HG02623 (cell line): ENCODE measurements around the gene SLC5A12.
A peak's percentile ranks its signal among the peaks of the same experiment; 100 is the strongest.

Experiments
- ATAC-seq: cut with Tn5 transposase; IDR thresholded peaks from one replicate; pipeline ENCODE4 v1.9.1; 2021; ENCODE audit warnings: moderate library complexity; ENCODE audit not compliant: unreplicated experiment

The SLC5A12 gene

GRCh38 chr11:26721948-26722475, at the start of gene SLC5A12:
Gene SLC5A12, minus strand, starts transcription at chr11:26722060. Its CDS starts 346 bp downstream, at chr11:26721714.
- ATAC-seq, result no peak

GRCh38 chr11:26769027-26769426, 47.2 kb upstream of the SLC5A12 start:
- ATAC-seq, result no peak

GRCh38 chr11:26767060-26767459, 45.2 kb upstream of the SLC5A12 start:
- ATAC-seq, result no peak

GRCh38 chr11:26765323-26765722, 43.5 kb upstream of the SLC5A12 start:
- ATAC-seq, result no peak

- no peak for ATAC-seq
Observed at GRCh38 chr11:26764825-26765224, 43.0 kb upstream of the SLC5A12 start.

GRCh38 chr11:26764315-26764714, 42.5 kb upstream of the SLC5A12 start:
- ATAC-seq, result no peak

GRCh38 chr11:26762089-26762488, 40.2 kb upstream of the SLC5A12 start:
- no peak for ATAC-seq

GRCh38 chr11:26761361-26761809, 39.5 kb upstream of the SLC5A12 start:
- ATAC-seq, result no peak

GRCh38 chr11:26757995-26758394, 36.1 kb upstream of the SLC5A12 start:
- no peak for ATAC-seq

- no peak for ATAC-seq
Observed at GRCh38 chr11:26755762-26756161, 33.9 kb upstream of the SLC5A12 start.

GRCh38 chr11:26753723-26754504, 32.1 kb upstream of the SLC5A12 start:
- ATAC-seq, result no peak

- ATAC-seq, result no peak
Observed at GRCh38 chr11:26749927-26750326, 28.1 kb upstream of the SLC5A12 start.

GRCh38 chr11:26743622-26744021, 21.8 kb upstream of the SLC5A12 start:
- ATAC-seq, result peak; percentile 80

- ATAC-seq, result no peak
Observed at GRCh38 chr11:26742966-26743365, 21.1 kb upstream of the SLC5A12 start.

- no peak for ATAC-seq
Observed at GRCh38 chr11:26741036-26741435, 19.2 kb upstream of the SLC5A12 start.

- no peak for ATAC-seq
Observed at GRCh38 chr11:26739366-26740073, 17.7 kb upstream of the SLC5A12 start.

- ATAC-seq, result no peak
Observed at GRCh38 chr11:26734691-26735090, 12.8 kb upstream of the SLC5A12 start.

GRCh38 chr11:26731084-26731456, 9.2 kb upstream of the SLC5A12 start:
- ATAC-seq, result no peak

GRCh38 chr11:26730414-26731083, 8.7 kb upstream of the SLC5A12 start:
- no peak for ATAC-seq

- no peak for ATAC-seq
Observed at GRCh38 chr11:26729284-26729683, 7.4 kb upstream of the SLC5A12 start.

- ATAC-seq, result no peak
Observed at GRCh38 chr11:26726960-26727359, 5.1 kb upstream of the SLC5A12 start.
